Renal cortical epithelial cell (primary cell): ENCODE measurements around the gene KCND2. TPM values are rescaled to one million over a fixed set of nuclear protein-coding genes. Genes with fewer than 3 reads are reported as not detected.
"Not testable (repeated sequence)": the region's sequence is repeated elsewhere in the genome, so short reads cannot be mapped to it uniquely, and the experiment has no call there.

Experiments
- DNase-seq: peaks from one replicate; pipeline ENCODE4 v3.0.0-alpha.2; 2011; ENCODE audit warnings: low read depth
- total RNA-seq: library from RNA; depleted of rRNA; stranded (reverse); fragments of >200 nt; gene quantifications from 2 replicates; pipeline ENCODE4 v1.2.3, GENCODE V29; 2014

KCND2 gene
- total RNA-seq = 0.05 and 0.17 TPM in 2 replicates

GRCh38 chr7:120272701-120273475 lies at the start of gene KCND2:
KCND2 (plus strand) TSS chr7:120273175.
- DNase-seq = no peak

GRCh38 chr7:120226188-120226587 lies 46.8 kb upstream of the KCND2 start:
- DNase-seq = no peak

- DNase-seq = no peak
These were observed 45.7 kb upstream of the KCND2 start for GRCh38 chr7:120227255-120227654.

GRCh38 chr7:120229084-120229483 lies 43.9 kb upstream of the KCND2 start:
- DNase-seq = no peak

GRCh38 chr7:120233338-120233737 lies 39.6 kb upstream of the KCND2 start:
- no peak for DNase-seq

GRCh38 chr7:120240350-120240749 lies 32.6 kb upstream of the KCND2 start:
- not testable (repeated sequence) for DNase-seq

- no peak for DNase-seq
These were observed 31.0 kb upstream of the KCND2 start for GRCh38 chr7:120241973-120242372.

- DNase-seq = no peak
These were observed 18.1 kb upstream of the KCND2 start for GRCh38 chr7:120254845-120255244.

GRCh38 chr7:120256344-120257070 lies 16.5 kb upstream of the KCND2 start:
- no peak for DNase-seq

- no peak for DNase-seq
These were observed 13.6 kb upstream of the KCND2 start for GRCh38 chr7:120259386-120259785.

- no peak for DNase-seq
These were observed 12.9 kb upstream of the KCND2 start for GRCh38 chr7:120260111-120260510.

GRCh38 chr7:120272261-120272660 lies 714 bp upstream of the KCND2 start:
- peak; percentile 60 for DNase-seq

GRCh38 chr7:120273476-120273975 lies 551 bp downstream of the KCND2 start:
- no peak for DNase-seq

GRCh38 chr7:120274482-120274881 lies 1.5 kb downstream of the KCND2 start:
- DNase-seq = no peak

GRCh38 chr7:120274899-120275298 lies 1.9 kb downstream of the KCND2 start:
- no peak for DNase-seq

GRCh38 chr7:120276720-120277119 lies 3.7 kb downstream of the KCND2 start:
- no peak for DNase-seq

GRCh38 chr7:120278773-120279172 lies 5.8 kb downstream of the KCND2 start:
- DNase-seq = no peak

- DNase-seq = no peak
These were observed 7.8 kb downstream of the KCND2 start for GRCh38 chr7:120280743-120281142.

GRCh38 chr7:120293027-120293426 lies 20.1 kb downstream of the KCND2 start:
- no peak for DNase-seq

- no peak for DNase-seq
These were observed 29.2 kb downstream of the KCND2 start for GRCh38 chr7:120302190-120302589.

- no peak for DNase-seq
These were observed 30.1 kb downstream of the KCND2 start for GRCh38 chr7:120303105-120303504.

- DNase-seq = no peak
These were observed 31.7 kb downstream of the KCND2 start for GRCh38 chr7:120304674-120305073.

- no peak for DNase-seq
These were observed 35.1 kb downstream of the KCND2 start for GRCh38 chr7:120307991-120308545.
